ENCODE data around the gene DLX5.

Gene DLX5

DNA sequence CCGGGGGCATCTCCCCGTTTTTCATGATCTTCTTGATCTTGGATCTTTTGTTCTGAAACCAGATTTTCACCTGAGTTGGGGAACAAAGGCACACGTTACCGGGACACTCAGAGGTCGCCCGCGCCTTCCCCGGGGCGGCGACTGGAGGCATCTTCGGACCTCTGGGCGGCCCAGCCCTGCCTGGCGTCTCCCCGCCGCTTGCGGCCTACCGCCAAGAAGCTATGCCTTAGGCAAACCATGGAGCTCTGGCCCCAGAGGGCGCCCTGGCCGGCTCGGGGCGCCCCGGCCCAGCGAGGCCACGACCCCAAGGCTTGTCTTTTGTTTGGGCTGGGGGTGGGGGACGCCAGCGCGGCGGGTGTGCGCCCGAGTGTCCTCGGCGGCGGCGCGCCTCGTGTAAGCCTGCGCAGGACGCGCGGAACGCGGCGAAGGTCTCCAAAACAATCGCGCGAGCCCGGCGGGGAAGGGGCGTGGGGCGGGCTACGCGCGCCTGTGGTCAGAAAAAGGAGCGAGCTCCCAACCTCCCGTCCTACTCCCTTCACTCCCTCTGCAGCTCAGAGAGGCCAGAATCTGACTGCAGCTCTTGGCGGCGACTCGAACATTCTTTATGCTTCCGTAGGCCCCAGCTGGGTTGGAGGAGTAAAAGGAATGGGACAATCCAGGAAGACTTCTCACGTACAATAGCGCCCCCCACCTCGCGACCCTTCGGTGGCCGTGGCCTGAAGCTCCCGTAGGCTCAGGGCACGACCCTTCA, 3.5 kb downstream of the DLX5 start:
- DNase-seq (ENCODE audit: low read depth) = no peak
- TF ChIP-seq, protein P1, sequence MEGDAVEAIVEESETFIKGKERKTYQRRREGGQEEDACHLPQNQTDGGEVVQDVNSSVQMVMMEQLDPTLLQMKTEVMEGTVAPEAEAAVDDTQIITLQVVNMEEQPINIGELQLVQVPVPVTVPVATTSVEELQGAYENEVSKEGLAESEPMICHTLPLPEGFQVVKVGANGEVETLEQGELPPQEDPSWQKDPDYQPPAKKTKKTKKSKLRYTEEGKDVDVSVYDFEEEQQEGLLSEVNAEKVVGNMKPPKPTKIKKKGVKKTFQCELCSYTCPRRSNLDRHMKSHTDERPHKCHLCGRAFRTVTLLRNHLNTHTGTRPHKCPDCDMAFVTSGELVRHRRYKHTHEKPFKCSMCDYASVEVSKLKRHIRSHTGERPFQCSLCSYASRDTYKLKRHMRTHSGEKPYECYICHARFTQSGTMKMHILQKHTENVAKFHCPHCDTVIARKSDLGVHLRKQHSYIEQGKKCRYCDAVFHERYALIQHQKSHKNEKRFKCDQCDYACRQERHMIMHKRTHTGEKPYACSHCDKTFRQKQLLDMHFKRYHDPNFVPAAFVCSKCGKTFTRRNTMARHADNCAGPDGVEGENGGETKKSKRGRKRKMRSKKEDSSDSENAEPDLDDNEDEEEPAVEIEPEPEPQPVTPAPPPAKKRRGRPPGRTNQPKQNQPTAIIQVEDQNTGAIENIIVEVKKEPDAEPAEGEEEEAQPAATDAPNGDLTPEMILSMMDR (IDR thresholded peaks at IDR 0.05; ENCODE audit: low read depth, low read length, missing control alignments) = no peak
- H3K4me3 ChIP-seq (ENCODE audit: low read depth, low read length) = no peak overlapping the region

DNA sequence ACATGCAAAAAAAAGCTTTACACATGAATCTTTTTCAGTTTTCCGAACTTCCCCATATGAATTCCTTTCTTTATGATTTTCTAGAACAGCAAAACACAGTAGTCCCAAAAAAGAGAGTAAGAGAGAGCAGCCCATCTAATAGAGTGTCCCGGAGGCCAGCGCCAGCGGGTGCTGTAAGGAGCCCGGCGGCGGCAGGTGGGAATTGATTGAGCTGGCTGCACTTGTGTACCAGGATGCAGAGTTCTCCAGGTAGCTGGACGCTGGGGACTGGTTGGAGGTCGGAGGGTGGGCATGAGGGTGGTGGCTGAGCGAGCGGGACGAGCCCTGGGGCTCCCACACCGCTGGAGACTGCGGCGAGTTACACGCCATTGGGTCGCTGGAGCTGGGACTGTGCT, 4.0 kb downstream of the DLX5 start:
- no peak overlapping the region for H3K4me3 ChIP-seq (ENCODE audit: low read depth, low read length)
- TF ChIP-seq, protein P1 (IDR thresholded peaks at IDR 0.05; ENCODE audit: low read depth, low read length, missing control alignments) = no peak
- DNase-seq (ENCODE audit: low read depth) = no peak

DNA sequence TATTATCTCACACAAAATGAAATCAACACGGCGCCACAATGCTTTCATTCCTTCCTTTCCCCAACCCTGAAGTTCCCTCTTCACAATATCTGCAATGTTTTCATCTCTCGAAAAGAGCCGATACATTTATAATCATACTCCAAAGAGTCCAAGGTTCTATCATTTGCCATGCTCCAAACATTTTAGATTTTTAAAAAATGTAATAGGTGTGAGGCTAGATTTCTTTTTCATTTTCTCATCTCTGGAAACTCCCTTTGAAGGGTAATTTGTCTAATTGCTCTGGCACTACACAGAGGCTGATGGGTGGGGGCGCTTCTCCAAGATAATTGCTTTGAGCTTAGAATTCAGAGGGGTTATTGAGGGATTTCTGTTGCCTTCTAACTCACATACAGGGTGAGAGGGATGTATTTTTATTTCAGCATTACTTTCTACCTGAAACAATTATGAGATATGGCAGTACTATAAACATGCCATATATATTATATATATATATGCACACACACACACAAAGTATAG, 4.9 kb downstream of the DLX5 start:
- no peak overlapping the region for H3K4me3 ChIP-seq (ENCODE audit: low read depth, low read length)
- TF ChIP-seq, protein P1 (IDR thresholded peaks at IDR 0.05; ENCODE audit: low read depth, low read length, missing control alignments) = no peak
- no peak for DNase-seq (ENCODE audit: low read depth)

DNA sequence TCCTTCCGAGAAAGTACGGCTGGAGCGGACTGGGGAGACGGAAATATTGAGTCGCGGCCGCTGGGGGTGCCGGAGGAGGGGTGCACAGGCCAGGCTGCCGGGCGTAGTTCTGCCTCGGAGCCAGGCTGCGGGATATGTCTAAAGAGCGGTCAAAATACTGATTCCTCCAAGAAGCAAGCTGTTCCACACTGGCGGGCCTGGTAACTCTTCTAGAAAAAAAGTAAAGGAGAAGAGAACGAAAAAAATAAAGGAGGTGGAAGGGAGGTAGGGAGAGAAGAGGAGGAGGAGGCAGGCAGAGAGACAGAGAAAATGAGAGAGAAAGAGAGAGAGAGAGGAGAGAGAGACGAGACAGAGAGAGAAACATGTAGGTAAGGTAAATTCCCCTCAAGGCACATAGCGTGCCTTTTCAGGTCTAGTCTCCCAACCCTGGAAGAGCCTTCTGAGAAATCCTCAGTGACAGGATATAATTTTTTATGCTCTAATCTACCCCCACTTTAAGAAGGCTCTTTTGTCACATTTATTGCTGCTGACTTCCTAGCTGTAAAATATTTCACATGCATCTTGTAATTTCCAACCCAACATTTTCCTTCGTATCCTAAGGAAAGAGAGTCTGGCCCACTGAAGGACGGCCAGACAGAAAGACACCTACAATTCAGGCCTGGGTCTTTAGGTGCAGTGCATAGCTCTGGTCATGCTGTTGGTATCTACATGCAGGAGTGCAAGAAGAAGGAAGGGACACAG, 5.7 kb downstream of the DLX5 start:
- TF ChIP-seq, protein P1 (IDR thresholded peaks at IDR 0.05; ENCODE audit: low read depth, low read length, missing control alignments) = no peak
- H3K4me3 ChIP-seq (ENCODE audit: low read depth, low read length) = no peak overlapping the region
- no peak for DNase-seq (ENCODE audit: low read depth)

DNA sequence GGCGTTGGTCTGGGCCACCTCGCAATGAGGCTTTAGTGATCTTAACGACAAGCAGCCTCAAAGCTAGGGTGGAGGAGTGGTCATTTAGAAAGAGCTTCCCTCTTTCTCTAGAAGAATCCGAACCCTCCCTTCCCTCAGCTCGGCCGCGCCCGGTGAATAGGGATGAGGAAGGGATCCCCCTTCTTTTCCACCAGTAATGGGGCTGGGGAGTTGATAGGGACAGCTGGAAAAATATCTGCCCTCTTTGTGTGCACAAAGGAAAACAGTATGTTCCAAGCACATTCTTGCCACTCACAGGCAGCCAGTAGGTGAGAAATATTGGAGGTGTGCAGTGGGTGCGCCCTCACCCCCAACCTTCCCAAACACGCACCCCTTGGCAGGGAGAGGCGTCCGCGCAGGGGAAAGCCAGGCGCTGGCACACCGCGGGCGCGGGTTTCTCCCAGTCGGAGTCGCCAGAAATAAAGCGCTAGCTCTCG, 6.5 kb downstream of the DLX5 start:
- no peak overlapping the region for H3K4me3 ChIP-seq (ENCODE audit: low read depth, low read length)
- no peak for DNase-seq (ENCODE audit: low read depth)
- TF ChIP-seq, protein P1 (IDR thresholded peaks at IDR 0.05; ENCODE audit: low read depth, low read length, missing control alignments) = no peak

DNA sequence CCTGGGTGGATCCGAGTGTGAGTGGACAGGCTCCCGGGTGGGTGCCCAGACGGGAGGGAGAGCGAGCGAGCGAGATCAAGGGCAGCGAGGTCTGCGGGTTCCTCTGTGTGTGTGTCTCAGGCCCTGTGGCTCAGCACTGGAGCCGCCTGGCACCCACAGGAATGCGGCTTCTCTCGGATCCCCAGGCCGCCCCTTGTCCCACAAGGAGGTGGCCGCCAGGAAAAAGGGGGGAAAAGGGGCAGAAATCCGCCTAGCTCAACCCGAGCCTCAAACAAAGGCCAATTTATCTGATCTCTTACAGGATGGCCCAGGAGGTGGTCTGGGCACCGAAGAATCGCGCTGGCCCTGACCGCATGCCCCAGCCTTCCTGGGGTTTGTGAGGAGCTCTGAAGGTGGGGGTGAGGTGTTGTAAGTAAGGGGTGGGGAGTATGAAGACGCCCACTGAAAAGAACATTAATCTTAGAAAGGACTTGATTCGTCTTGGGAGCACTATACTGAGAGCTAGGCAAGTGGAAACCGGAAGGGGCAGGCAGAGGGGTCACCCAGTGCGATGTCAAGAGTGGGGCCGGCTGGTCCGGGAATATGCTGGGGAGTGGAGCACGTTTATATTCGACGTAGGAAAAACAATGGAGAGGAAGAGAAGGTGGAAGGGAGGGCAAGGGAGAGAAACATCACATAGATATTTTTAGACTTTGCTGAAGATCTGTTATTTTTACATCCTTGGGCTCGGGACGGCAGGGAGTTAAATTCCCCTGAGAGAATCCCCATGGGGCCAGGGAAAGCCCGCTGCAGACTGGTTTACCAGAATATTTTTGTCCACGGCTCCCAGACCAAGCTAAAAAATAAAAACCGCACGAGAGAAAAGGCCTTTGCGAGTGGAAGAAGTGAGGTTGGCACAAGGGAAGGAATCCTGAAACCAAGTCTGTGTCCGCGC, 7.2 kb downstream of the DLX5 start:
- no peak overlapping the region for H3K4me3 ChIP-seq (ENCODE audit: low read depth, low read length)
- TF ChIP-seq, protein P1 (IDR thresholded peaks at IDR 0.05; ENCODE audit: low read depth, low read length, missing control alignments) = no peak
- no peak for DNase-seq (ENCODE audit: low read depth)

All from GM12864 (cell line).